ENCODE results near the gene SDK1.

Gene SDK1

DNA sequence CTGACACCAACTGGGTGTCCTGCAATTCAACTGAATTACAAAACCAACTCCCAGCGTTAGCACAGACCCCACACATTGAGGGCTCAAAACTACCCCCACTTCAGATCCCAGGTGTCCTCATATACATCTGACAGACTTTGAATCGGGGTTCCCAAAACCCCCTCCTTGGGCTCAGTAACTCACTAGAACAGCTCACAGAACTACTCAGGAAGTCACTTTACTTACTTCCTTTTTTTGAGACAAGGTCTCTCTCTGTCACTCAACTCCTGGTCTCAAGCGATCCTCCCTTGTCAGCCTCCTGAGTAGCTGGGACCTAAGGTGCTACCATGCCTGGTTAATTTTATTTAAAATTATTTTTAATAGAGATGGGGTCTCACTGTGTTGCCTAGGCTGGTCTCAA lies 456.0 kb downstream of the SDK1 start (continued):
- TF ChIP-seq, protein P1, sequence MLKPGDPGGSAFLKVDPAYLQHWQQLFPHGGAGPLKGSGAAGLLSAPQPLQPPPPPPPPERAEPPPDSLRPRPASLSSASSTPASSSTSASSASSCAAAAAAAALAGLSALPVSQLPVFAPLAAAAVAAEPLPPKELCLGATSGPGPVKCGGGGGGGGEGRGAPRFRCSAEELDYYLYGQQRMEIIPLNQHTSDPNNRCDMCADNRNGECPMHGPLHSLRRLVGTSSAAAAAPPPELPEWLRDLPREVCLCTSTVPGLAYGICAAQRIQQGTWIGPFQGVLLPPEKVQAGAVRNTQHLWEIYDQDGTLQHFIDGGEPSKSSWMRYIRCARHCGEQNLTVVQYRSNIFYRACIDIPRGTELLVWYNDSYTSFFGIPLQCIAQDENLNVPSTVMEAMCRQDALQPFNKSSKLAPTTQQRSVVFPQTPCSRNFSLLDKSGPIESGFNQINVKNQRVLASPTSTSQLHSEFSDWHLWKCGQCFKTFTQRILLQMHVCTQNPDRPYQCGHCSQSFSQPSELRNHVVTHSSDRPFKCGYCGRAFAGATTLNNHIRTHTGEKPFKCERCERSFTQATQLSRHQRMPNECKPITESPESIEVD (tag by site-specific recombination; IDR thresholded peaks at IDR 0.05): no peak
- TF ChIP-seq ZSCAN23 (tag by site-specific recombination; IDR thresholded peaks at IDR 0.05) (no peak), ZNF654 (tag by site-specific recombination; IDR thresholded peaks at IDR 0.05; ENCODE audit: low read depth) (no peak), ZNF324 (tag by site-specific recombination; IDR thresholded peaks at IDR 0.05) (no peak), OSR2 (tag by site-specific recombination; IDR thresholded peaks at IDR 0.05) (no peak), ZNF560 (tag by site-specific recombination; IDR thresholded peaks at IDR 0.05; ENCODE audit: borderline replicate concordance) (no peak), ZNF169 (tag by site-specific recombination; IDR thresholded peaks at IDR 0.05) (no peak), SP7 (tag by site-specific recombination; IDR thresholded peaks at IDR 0.05) (no peak)
- TF ChIP-seq, protein P2, sequence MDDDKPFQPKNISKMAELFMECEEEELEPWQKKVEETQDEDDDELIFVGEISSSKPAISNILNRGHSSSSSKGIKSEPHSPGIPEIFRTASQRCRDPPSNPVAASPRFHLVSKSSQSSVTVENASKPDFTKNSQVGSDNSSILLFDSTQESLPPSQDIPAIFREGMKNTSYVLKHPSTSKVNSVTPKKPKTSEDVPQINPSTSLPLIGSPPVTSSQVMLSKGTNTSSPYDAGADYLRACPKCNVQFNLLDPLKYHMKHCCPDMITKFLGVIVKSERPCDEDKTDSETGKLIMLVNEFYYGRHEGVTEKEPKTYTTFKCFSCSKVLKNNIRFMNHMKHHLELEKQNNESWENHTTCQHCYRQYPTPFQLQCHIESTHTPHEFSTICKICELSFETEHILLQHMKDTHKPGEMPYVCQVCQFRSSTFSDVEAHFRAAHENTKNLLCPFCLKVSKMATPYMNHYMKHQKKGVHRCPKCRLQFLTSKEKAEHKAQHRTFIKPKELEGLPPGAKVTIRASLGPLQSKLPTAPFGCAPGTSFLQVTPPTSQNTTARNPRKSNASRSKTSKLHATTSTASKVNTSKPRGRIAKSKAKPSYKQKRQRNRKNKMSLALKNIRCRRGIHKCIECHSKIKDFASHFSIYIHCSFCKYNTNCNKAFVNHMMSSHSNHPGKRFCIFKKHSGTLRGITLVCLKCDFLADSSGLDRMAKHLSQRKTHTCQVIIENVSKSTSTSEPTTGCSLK (tag by site-specific recombination; IDR thresholded peaks at IDR 0.05): no peak

DNA sequence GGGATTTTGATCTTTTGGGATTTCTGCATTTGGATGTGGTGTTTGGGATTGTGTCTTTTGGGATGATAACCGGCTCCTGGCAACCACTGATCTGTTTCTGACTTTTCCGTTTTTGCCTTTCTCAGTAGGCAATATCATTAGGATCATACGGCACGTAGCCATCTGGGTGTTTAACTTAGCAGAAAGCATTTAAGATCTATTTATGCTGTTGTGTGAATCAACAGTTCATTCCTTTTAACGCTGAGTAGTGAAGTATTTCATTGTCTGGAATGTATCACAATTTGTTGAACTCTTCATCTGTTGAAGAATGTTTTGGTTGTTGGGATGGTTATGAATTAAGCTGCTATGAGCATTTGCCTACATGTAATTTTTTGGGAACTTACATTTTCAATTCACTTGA lies 459.6 kb downstream of the SDK1 start:
- Histone ChIP-seq H3K27ac (ENCODE audit: extremely low read depth, low read depth, low read length) (no peak overlapping the region), H3K9me3 (ENCODE audit: control insufficient read depth, insufficient read depth, low read depth, low read length) (no peaks in the 10 kb centered on the region), H3K36me3 (ENCODE audit: control insufficient read depth in 2 of 2, insufficient read depth in 1 of 2, low read length in 2 of 2) (no peaks in the 10 kb centered on the region), H3K4me1 (ENCODE audit: control insufficient read depth, insufficient read depth, low read length) (peaks cover 7% of the 10 kb centered on the region; the same call in 1 of the 2 replicates), H3K4me3 (ENCODE audit: low read depth, low read length) (no peak overlapping the region)
- POLR2A ChIA-PET: no interaction called here
- CTCF ChIA-PET: no interaction called here
- no peak for TF ChIP-seq ZBTB20 (tag by site-specific recombination; IDR thresholded peaks at IDR 0.05)
- TF ChIP-seq ZSCAN16 (tag by site-specific recombination; IDR thresholded peaks at IDR 0.05): no peak
- no peak for TF ChIP-seq ZNF211 (tag by site-specific recombination; IDR thresholded peaks at IDR 0.05; ENCODE audit: low read depth)
- TF ChIP-seq, protein P3, sequence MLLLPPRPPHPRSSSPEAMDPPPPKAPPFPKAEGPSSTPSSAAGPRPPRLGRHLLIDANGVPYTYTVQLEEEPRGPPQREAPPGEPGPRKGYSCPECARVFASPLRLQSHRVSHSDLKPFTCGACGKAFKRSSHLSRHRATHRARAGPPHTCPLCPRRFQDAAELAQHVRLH (tag by site-specific recombination; IDR thresholded peaks at IDR 0.05): no peak
- TF ChIP-seq GLI2 (tag by site-specific recombination; IDR thresholded peaks at IDR 0.05; ENCODE audit: borderline replicate concordance, low read depth): no peak
- no peak for TF ChIP-seq ZNF558 (tag by site-specific recombination; IDR thresholded peaks at IDR 0.05)
- no peak for TF ChIP-seq SETDB1 (IDR thresholded peaks at IDR 0.05; ENCODE audit: insufficient read length, low read length)
- TF ChIP-seq, protein P4, sequence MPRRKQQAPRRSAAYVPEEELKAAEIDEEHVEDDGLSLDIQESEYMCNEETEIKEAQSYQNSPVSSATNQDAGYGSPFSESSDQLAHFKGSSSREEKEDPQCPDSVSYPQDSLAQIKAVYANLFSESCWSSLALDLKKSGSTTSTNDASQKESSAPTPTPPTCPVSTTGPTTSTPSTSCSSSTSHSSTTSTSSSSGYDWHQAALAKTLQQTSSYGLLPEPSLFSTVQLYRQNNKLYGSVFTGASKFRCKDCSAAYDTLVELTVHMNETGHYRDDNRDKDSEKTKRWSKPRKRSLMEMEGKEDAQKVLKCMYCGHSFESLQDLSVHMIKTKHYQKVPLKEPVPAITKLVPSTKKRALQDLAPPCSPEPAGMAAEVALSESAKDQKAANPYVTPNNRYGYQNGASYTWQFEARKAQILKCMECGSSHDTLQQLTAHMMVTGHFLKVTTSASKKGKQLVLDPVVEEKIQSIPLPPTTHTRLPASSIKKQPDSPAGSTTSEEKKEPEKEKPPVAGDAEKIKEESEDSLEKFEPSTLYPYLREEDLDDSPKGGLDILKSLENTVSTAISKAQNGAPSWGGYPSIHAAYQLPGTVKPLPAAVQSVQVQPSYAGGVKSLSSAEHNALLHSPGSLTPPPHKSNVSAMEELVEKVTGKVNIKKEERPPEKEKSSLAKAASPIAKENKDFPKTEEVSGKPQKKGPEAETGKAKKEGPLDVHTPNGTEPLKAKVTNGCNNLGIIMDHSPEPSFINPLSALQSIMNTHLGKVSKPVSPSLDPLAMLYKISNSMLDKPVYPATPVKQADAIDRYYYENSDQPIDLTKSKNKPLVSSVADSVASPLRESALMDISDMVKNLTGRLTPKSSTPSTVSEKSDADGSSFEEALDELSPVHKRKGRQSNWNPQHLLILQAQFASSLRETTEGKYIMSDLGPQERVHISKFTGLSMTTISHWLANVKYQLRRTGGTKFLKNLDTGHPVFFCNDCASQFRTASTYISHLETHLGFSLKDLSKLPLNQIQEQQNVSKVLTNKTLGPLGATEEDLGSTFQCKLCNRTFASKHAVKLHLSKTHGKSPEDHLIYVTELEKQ (tag by site-specific recombination; IDR thresholded peaks at IDR 0.05; ENCODE audit: borderline replicate concordance): no peak
- TF ChIP-seq BCL11A (tag by site-specific recombination; IDR thresholded peaks at IDR 0.05; ENCODE audit: low read depth): no peak
- TF ChIP-seq ZNF140 (tag by site-specific recombination; IDR thresholded peaks at IDR 0.05): no peak
- no peak for TF ChIP-seq ZNF175 (tag by site-specific recombination; IDR thresholded peaks at IDR 0.05)

All from HEK293 (cell line).